ENCODE results near the gene EXOC1. TPM values are rescaled to one million over a fixed set of nuclear protein-coding genes. Genes with fewer than 3 reads are reported as not detected.
A peak's percentile ranks its signal among the peaks of the same experiment; 100 is the strongest.

Gene EXOC1
- total and polyA plus RNA-seq, 2 experiments from 2014 or later: 13.4 to 22.2 TPM

DNA sequence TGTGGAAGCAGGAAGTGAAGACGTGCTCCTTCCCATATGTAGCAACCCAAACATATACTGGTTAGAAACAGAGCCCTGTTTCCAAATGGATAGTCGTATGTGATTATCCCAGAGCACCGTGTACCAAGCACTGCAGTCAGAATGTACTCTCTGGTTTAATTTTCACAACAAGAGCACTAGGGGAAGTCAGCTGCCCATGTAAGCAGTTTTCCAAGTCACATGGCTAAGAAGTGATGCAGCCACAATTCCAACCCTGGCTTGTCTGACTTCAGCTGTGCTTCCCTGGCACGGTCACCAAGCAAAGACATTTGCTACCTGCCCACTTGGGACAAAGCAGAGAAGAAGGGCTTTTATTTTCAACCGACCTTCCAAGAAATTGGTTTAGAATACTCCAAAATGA is 67.1 kb downstream of the EXOC1 start:
- no peaks in the 10 kb centered on the region for H3K4me1 ChIP-seq (ENCODE audit: insufficient read depth)
- Mint-ChIP-seq H3K4me3 (no peak overlapping the region), H3K9me3 (0 out of 3 replicates have a peak, but pooled peaks cover 3% of the 10 kb centered on the region), H3K27me3 (ENCODE audit: insufficient read depth, low read depth, poor library complexity) (peaks cover 6% of the 10 kb centered on the region), H3K4me1 (peaks cover 8% of the 10 kb centered on the region; the same call in 2 of the 3 replicates), H3K27ac (no peak overlapping the region), H3K36me3 (ENCODE audit: low read depth) (no peaks in the 10 kb centered on the region; the same call in 2 of the 3 replicates)
- peak overlapping the region; percentile 53; the same call in 1 of the 2 replicates for H2AFZ ChIP-seq
- no peaks in the 10 kb centered on the region for H3F3A ChIP-seq (replicated peaks; ENCODE audit: low read depth)
- H3K36me3 ChIP-seq (ENCODE audit: insufficient read depth): no peaks in the 10 kb centered on the region
- H3K27ac ChIP-seq (ENCODE audit: low read depth): no peak overlapping the region
- 0 out of 2 replicates have a peak, but pooled peaks cover 3% of the 10 kb centered on the region for H3K9me2 ChIP-seq (ENCODE audit: insufficient read depth)
- no peaks in the 10 kb centered on the region for H3K79me2 ChIP-seq (replicated peaks; ENCODE audit: insufficient read depth)
- no peak overlapping the region for H3K4me3 ChIP-seq
- H3K27me3 ChIP-seq (ENCODE audit: insufficient read depth): no peaks in the 10 kb centered on the region
- TF ChIP-seq, protein P1, sequence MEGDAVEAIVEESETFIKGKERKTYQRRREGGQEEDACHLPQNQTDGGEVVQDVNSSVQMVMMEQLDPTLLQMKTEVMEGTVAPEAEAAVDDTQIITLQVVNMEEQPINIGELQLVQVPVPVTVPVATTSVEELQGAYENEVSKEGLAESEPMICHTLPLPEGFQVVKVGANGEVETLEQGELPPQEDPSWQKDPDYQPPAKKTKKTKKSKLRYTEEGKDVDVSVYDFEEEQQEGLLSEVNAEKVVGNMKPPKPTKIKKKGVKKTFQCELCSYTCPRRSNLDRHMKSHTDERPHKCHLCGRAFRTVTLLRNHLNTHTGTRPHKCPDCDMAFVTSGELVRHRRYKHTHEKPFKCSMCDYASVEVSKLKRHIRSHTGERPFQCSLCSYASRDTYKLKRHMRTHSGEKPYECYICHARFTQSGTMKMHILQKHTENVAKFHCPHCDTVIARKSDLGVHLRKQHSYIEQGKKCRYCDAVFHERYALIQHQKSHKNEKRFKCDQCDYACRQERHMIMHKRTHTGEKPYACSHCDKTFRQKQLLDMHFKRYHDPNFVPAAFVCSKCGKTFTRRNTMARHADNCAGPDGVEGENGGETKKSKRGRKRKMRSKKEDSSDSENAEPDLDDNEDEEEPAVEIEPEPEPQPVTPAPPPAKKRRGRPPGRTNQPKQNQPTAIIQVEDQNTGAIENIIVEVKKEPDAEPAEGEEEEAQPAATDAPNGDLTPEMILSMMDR (conservative IDR thresholded peaks at IDR 0.05; ENCODE audit: low read depth in 2 of 2): no peak
- TF ChIP-seq ZNF114 (CRISPR knock-in tag; IDR thresholded peaks at IDR 0.05): no peak
- TF ChIP-seq, protein P2, sequence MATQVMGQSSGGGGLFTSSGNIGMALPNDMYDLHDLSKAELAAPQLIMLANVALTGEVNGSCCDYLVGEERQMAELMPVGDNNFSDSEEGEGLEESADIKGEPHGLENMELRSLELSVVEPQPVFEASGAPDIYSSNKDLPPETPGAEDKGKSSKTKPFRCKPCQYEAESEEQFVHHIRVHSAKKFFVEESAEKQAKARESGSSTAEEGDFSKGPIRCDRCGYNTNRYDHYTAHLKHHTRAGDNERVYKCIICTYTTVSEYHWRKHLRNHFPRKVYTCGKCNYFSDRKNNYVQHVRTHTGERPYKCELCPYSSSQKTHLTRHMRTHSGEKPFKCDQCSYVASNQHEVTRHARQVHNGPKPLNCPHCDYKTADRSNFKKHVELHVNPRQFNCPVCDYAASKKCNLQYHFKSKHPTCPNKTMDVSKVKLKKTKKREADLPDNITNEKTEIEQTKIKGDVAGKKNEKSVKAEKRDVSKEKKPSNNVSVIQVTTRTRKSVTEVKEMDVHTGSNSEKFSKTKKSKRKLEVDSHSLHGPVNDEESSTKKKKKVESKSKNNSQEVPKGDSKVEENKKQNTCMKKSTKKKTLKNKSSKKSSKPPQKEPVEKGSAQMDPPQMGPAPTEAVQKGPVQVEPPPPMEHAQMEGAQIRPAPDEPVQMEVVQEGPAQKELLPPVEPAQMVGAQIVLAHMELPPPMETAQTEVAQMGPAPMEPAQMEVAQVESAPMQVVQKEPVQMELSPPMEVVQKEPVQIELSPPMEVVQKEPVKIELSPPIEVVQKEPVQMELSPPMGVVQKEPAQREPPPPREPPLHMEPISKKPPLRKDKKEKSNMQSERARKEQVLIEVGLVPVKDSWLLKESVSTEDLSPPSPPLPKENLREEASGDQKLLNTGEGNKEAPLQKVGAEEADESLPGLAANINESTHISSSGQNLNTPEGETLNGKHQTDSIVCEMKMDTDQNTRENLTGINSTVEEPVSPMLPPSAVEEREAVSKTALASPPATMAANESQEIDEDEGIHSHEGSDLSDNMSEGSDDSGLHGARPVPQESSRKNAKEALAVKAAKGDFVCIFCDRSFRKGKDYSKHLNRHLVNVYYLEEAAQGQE (IDR thresholded peaks at IDR 0.05; ENCODE audit: unreplicated experiment): no peak
- TF ChIP-seq EZH2 (IDR thresholded peaks at IDR 0.05; ENCODE audit: low read depth, unreplicated experiment): no peak
- no peak for TF ChIP-seq ZNF331 (CRISPR knock-in tag; IDR thresholded peaks at IDR 0.05; ENCODE audit: low read depth)
- no peak overlapping the region for H3K4me2 ChIP-seq
- DNase-seq (ENCODE audit: low spot score) (no peak), ATAC-seq (no peak)
- no peaks in the 10 kb centered on the region for H4K20me1 ChIP-seq (replicated peaks; ENCODE audit: insufficient read depth)

DNA sequence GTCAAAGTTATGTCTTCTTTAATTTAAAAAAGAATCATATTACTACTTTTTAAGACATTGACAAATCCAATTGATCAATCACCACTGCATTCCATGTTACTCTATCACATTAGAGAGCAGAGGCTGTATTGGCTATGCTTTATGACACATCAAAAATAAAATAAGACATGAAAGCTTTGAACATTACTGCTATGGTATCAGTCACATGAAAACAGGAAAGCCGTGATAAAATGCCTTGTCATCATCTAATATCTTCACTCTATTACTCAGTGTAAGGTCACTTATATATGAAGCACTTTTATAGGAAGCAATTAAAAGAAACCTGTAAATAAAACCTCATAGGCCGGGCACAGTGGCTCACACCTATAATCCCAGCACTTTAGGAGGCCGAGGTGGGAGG is 67.6 kb downstream of the EXOC1 start:
- Histone ChIP-seq H2AFZ (no peak overlapping the region), H3K36me3 (ENCODE audit: insufficient read depth) (no peaks in the 10 kb centered on the region), H3K4me3 (no peak overlapping the region), H3K9me2 (ENCODE audit: insufficient read depth) (0 out of 2 replicates have a peak, but pooled peaks cover 3% of the 10 kb centered on the region), H3F3A (replicated peaks; ENCODE audit: low read depth) (no peaks in the 10 kb centered on the region), H3K27me3 (ENCODE audit: insufficient read depth) (no peaks in the 10 kb centered on the region), H3K27ac (ENCODE audit: low read depth) (no peak overlapping the region), H3K79me2 (replicated peaks; ENCODE audit: insufficient read depth) (no peaks in the 10 kb centered on the region), H3K4me1 (ENCODE audit: insufficient read depth) (no peaks in the 10 kb centered on the region), H3K4me2 (no peak overlapping the region), H4K20me1 (replicated peaks; ENCODE audit: insufficient read depth) (no peaks in the 10 kb centered on the region)
- Mint-ChIP-seq H3K27ac (no peak overlapping the region), H3K36me3 (ENCODE audit: low read depth) (no peaks in the 10 kb centered on the region; the same call in 2 of the 3 replicates), H3K27me3 (ENCODE audit: insufficient read depth, low read depth, poor library complexity) (peaks cover 9% of the 10 kb centered on the region), H3K9me3 (peaks cover 4% of the 10 kb centered on the region; the same call in 1 of the 3 replicates), H3K4me1 (peaks cover 10% of the 10 kb centered on the region), H3K4me3 (no peak overlapping the region)
- DNase-seq (ENCODE audit: low spot score) (no peak), ATAC-seq (no peak)
- TF ChIP-seq POLR2AphosphoS5 (IDR thresholded peaks at IDR 0.05; ENCODE audit: low read depth) (no peak), STAT1 (IDR thresholded peaks at IDR 0.05; ENCODE audit: unreplicated experiment) (no peak), CREB1 (CRISPR knock-in tag; IDR thresholded peaks at IDR 0.05; ENCODE audit: low read depth) (no peak), JUNB (IDR thresholded peaks at IDR 0.05; ENCODE audit: unreplicated experiment) (no peak)
- TF ChIP-seq, protein P1 (conservative IDR thresholded peaks at IDR 0.05; ENCODE audit: low read depth in 2 of 2): no peak
- TF ChIP-seq, protein P2 (IDR thresholded peaks at IDR 0.05; ENCODE audit: unreplicated experiment): no peak
